ENCODE data around the gene VAV1. TPM values are rescaled to one million over a fixed set of nuclear protein-coding genes. Genes with fewer than 3 reads are reported as not detected.

The VAV1 gene
- total RNA-seq, 4 donors from 2014 or later, result 0.83 to 7.6 (median 3.6) TPM

DNA sequence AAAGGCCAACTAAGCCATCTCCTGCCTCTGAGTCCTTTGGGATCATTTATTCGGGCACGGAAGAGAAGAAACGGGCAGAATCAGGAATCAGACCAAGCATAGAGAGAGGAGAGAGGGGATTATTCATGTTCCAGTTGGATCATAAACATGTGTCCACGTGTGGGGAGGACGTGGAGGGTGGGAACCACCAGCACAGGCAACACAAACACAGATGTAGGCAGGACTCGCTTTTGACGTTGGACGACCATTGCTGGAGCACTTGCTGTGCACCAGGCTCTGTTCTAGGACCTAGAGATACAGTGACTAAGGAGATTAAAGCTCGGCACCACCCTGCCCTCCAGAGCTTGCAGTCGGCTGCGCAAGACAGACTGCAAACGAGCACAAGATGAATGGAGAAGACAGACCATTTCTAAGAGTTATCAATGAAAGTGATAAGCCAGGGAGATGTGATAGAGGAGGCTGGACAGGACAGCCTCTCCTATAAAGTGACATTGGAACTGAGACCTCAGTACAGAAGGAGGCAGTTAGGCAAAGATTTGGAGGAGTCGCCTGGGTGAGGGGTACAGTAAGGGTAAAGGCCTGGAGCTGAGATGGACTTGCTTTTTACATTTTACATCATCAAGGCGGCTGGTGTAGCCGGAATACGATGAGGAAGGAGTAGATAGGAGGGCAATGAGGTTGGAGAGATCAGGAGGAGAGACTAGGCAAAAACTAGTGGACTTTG lies 6.0 kb upstream of the VAV1 start:
- Histone ChIP-seq H3K4me3 (peak overlapping the region; percentile 37 to 74 (median 56)), H3K9me3 (no peaks in the 10 kb centered on the region), H3K4me1 (peaks cover 4 to 34% (median 15%) of the 10 kb centered on the region in 3 donors), H3K36me3 (peaks cover 0 to 20% (median 0%) of the 10 kb centered on the region in 3 donors), H3K27ac (peak overlapping the region; percentile 87 to 92 (median 90)), H3K27me3 (peaks cover 0 to 26% (median 0%) of the 10 kb centered on the region in 4 donors)
- WGBS, 2 donors, result 15 to 19% methylated on average over 15 to 16 of the region's 16 CpGs
- DNase-seq, result no peak
- intact Hi-C loops (cut with DNase I), result no loop called here
- no peak for TF ChIP-seq POLR2A (IDR thresholded peaks at IDR 0.05)
- TF ChIP-seq, protein P1, sequence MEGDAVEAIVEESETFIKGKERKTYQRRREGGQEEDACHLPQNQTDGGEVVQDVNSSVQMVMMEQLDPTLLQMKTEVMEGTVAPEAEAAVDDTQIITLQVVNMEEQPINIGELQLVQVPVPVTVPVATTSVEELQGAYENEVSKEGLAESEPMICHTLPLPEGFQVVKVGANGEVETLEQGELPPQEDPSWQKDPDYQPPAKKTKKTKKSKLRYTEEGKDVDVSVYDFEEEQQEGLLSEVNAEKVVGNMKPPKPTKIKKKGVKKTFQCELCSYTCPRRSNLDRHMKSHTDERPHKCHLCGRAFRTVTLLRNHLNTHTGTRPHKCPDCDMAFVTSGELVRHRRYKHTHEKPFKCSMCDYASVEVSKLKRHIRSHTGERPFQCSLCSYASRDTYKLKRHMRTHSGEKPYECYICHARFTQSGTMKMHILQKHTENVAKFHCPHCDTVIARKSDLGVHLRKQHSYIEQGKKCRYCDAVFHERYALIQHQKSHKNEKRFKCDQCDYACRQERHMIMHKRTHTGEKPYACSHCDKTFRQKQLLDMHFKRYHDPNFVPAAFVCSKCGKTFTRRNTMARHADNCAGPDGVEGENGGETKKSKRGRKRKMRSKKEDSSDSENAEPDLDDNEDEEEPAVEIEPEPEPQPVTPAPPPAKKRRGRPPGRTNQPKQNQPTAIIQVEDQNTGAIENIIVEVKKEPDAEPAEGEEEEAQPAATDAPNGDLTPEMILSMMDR (IDR thresholded peaks at IDR 0.05), result no peak

DNA sequence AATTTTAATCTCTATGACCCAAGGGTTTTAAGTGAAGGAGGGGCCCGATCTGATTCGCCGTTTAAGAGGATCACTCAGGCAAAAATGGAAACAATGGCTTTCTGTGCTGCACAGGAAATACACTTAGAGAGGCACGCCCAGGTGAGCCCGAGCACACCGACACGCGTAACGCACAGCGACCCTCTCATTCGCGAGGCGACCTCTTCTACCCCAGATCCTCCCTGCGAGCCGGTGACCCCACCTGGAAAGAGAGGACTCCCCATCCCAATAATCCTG lies 5.5 kb upstream of the VAV1 start:
- Histone ChIP-seq H3K36me3 (peaks cover 0 to 15% (median 0%) of the 10 kb centered on the region in 3 donors), H3K4me3 (peak overlapping the region; percentile 37 to 74 (median 56)), H3K9me3 (no peaks in the 10 kb centered on the region), H3K4me1 (peaks cover 4 to 34% (median 15%) of the 10 kb centered on the region in 3 donors), H3K27me3 (peaks cover 0 to 26% (median 0%) of the 10 kb centered on the region in 4 donors), H3K27ac (peak overlapping the region; percentile 87 to 92 (median 90))
- intact Hi-C loops (cut with DNase I), result no loop called here
- TF ChIP-seq, protein P1 (IDR thresholded peaks at IDR 0.05), result no peak
- TF ChIP-seq POLR2A (IDR thresholded peaks at IDR 0.05), result no peak
- WGBS, 2 donors, result 0 to 2% methylated on average over 15 of the region's 15 CpGs
- no peak for DNase-seq

DNA sequence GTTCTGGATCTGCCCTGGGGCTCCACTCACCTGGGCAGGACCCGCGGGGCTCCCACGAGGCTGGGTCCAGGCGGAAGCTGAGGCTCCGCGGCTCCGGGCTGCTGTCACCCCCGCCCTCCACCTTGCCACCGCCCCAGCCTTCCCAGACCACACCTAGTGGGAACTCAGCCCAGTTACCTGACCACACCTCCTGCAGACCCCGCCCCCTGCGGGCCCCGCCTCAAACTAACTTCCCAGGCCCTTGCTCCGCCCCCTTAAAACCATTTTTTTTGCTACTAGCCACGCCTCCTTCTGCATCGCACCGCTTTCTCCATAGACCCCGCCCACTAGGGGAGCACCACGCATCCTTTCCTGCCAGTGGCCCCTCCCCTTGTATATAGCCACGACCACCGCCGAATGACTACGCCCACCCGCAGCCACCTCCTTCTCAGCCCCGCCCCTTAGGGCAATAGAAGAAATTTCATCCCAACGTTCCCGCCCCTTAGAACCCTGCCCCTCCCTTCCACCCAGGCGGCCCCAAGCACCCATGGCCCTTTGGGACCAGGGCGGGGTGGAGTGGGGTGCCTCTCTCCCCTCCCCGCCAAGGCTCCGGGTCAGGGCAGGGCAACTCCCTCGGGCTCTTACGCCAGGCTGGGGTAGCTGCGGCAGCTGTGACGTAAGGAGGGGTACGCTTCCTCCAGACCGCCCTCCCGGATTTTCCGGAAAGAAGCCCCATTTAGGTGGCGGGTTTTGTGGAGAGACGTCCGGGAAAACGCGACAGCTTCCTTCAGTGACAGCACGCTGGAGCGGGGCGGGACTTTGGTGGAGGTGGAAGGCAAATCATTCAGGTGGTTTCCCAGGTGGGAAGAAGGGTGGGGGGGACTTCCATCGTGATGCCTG lies 4.9 kb upstream of the VAV1 start, which contains the start of gene SH2D3A:
Gene SH2D3A (minus strand): TSS at position 79 of the 879 bp plus-strand sequence. CDS start 3,687 bp downstream, outside the sequence.
- H3K4me1 ChIP-seq, result peaks cover 4 to 38% (median 15%) of the 10 kb centered on the region in 3 donors
- H3K4me3 ChIP-seq, result peak within 1 kb of the TSS; percentile 37 to 74 (median 56)
- 1 to 2% methylated on average over 14 to 16 of the region's 47 CpGs for WGBS, 2 donors
- H3K27me3 ChIP-seq, result peaks cover 0 to 26% (median 0%) of the 10 kb centered on the region in 4 donors
- H3K9me3 ChIP-seq, result no peaks in the 10 kb centered on the region
- peak; percentile 66 for DNase-seq
- peaks cover 0 to 10% (median 0%) of the 10 kb centered on the region in 3 donors for H3K36me3 ChIP-seq
- peak within 1 kb of the TSS; percentile 87 to 92 (median 90) for H3K27ac ChIP-seq
- intact Hi-C loops (cut with DNase I), result no loop called here
- TF ChIP-seq, protein P1 (IDR thresholded peaks at IDR 0.05), result peak in 3 of 6 experiments; percentile 15 to 16 (median 15)
- TF ChIP-seq POLR2A (IDR thresholded peaks at IDR 0.05), result peak in 3 of 4 donors; percentile 67 to 69 (median 68)

DNA sequence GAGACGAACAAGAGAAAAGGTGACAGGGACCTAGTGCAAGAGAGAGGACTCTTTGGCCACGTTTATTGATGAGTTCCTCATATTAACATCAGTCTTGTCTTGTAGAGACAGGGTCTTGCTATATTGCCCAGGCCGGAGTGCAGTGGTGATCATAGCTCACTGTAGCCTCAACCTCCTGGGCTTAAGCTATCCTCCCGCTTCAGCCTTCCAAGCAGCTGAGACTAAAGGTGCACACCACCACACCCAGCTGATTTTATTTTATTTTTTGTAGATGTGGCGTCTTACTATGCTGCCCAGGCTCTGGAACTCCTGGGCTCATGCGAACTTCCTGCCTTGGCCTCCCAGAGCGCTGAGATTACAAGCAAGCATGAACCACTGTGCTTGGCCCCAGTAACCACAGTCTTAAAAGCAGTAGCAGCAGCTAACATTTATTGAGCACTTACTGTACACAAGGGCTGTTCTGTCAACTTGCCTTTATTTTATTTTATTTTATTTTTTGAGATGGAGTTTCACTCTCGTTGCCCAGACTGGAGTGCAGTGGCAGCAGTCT lies 4.2 kb upstream of the VAV1 start:
- intact Hi-C loops (cut with DNase I), result no loop called here
- H3K27me3 ChIP-seq, result peaks cover 0 to 26% (median 0%) of the 10 kb centered on the region in 4 donors
- H3K36me3 ChIP-seq, result peaks cover 0 to 3% (median 0%) of the 10 kb centered on the region in 3 donors
- TF ChIP-seq POLR2A (IDR thresholded peaks at IDR 0.05), result no peak
- TF ChIP-seq, protein P1 (IDR thresholded peaks at IDR 0.05), result no peak
- peak overlapping the region; percentile 71 to 92 (median 89) for H3K27ac ChIP-seq
- 45 to 46% methylated on average over 7 to 8 of the region's 8 CpGs for WGBS, 2 donors
- H3K4me3 ChIP-seq, result peak overlapping the region in 3 of 4 donors; percentile 54 to 74 (median 59)
- H3K9me3 ChIP-seq, result no peaks in the 10 kb centered on the region
- no peak for DNase-seq
- peaks cover 4 to 39% (median 15%) of the 10 kb centered on the region in 3 donors for H3K4me1 ChIP-seq

Data from esophagus squamous epithelium (tissue), 5 donors.